Activated CD4-positive, alpha-beta T cell treated with anti-CD3 and anti-CD28 coated beads, Interleukin-10, Interleukin-2, amounts not matched to agents 100 ng/mL and 50 ng/mL, durations not matched to agents 16 hours and 8 hours (primary cell): ENCODE results near the gene ZNF444.

Experiments used
- DNase-seq: peaks from one replicate; pipeline ENCODE4 v3.0.0-alpha.2; 2020

Gene ZNF444

DNA sequence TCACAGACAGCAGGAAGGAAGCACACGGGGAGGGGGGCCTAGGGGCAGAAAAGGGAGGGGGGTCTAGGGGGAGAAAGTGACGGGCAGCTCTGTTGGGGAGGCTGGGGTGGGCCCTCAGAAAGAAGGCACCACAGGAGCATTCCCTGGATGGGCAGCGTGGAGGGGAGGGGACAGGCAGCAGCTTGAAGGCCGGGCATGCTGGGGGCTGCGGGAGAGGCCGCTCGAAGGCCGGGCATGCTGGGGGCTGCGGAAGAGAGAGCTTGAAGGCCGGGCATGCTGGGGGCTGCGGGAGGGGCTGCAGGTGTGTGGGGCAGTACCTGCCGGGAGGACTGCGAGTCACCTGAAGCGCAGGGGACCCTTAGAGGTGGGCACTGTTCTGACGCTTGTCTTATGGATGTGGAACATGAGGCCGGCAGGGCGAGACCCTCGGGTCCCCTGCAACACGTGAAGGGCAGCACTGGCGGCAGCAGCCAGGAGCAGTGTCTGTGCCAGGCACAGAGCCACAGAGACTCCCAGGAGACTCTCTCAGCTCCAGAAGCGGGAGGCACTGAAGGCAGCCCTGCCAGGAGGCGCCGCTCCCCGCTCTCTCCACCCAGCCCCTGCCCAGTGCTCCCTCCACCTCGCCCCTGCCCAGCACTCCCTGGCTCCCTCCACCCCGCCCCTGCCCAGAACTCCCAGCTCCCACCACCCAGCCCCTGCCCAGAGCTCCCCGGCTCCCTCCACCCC, 33.3 kb upstream of the ZNF444 start:
- DNase-seq: no peak

DNA sequence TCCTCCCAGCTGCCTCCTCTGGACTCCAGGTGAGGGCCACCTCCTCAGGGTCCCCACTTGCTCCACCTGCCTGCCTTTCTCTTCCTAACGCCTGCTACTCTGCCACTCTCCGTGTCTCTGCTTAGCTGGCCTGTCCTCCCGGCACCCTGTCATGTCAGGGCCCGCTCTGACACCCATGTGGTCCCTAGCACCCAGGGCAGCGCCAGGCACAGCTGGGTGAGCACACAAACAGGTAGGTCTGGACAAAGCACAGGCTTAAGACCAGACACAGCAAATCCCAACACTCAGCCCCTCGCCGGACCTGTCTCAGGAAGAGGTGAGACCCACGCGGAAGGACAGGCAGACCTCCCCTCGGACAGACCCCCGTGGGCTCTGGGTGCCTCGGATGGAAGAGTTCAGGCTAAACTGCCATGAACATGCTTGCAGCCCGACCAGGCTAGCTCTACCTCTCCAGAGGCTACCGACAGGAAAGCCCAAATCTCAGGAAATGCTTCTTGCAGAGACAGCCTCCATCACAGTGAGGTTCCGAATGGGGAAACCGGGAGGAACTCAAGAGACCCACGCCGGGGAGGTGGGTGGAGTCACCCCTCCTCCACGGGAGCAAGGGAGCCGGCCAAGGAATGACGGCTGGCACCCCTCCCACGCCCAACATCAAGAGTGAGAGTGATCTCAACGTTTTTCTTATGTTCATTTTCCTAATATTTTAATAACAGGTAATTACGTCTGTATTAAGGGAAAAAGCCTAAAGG, 32.5 kb upstream of the ZNF444 start:
- DNase-seq: no peak

DNA sequence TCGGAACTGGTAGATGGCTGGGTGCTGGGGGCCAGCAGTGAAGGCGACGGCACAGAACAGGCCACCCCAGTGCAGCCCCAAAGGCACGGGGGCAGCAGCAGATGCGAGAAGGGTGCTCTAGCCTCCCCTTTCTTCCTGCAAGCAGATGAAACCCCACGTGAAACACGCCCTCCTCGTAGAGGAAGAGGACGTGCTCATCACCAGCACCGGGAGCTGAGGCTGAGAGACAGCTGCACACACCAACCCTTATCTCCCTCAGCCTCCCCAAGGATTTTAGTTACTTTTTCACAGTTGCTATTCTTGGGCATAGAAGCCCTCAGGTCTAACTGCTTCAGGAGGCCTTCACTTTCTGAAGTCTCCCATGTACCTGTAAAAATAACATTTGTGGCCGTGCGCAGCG, 31.9 kb upstream of the ZNF444 start:
- no peak for DNase-seq

DNA sequence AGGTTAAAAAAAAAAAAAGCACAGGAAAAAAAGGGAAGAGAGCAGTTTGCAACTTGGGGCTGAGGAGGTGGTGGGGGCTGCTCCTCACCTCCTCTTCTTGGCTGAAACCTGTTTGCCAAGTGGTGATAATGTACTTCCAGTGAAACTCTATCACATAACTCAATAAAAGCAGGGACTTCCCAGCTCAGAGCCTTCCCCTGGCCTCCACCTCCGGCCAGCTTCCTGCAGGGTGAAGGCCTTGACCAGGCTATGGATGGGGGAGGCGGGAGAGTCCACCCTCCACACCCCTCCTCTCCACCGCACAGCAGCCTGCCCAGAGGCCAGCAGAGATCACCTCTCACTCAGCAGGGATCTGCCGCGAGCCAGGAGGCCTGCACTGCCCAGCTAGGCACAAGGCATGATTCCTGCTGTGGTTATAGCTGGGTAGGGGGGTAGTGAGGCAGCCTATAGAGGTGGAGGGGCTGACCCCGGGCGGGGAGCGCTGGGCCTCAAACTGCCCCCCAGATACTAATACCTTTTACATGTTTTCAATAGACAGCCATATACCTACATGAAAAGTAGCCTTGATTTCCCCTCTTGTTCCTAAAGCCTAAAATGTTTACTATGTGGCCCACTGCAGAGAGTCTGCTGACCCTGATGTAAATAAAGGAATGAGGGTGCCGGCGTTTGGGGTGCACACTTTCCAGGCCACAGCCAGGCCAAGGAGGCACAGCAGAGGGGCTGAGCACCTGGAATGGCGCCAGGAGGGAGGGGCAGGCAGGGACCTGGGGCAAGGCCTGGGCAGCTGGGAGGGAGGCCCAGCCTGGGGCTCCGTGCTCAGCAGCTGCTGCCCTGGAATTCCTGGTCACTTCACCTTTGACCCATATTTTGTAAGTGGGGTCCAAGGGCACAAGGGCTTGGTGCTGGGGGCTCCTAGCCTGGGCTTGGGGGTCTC, 30.3 kb upstream of the ZNF444 start:
- DNase-seq: no peak

DNA sequence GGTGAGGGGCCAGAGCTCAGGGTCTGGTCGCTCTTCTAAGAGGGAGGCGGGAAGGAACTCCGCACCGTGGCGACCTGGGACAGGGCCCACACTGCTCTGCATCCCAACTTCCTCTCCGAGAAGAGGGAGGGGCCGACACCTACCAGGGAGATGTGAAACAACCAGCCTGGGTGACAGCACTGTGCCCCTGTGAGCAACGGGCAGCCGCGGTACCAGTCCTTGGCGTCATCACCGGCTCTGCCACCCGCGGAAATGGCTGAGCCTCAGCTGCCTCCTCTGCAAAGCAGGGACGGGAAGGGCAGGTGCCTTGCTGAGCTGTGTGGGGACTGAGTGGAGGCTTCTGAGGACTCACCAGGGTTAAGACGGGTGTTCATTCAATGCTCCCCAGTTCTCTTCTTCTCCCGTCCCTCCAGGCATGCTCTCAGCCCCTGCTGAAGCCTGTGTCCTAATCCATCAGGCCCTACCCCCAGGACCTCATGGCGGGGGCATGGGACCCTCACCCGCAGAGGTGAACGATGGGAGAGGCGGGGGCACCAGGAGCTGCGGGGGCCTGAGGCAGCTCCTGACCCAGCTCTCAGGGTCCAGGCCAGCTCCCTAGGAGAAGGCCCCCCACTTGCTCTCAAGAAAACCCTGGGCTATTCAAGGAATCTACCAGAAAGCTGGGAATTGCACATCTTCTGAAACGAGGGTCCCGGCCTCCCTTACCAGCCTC, 29.3 kb upstream of the ZNF444 start:
- DNase-seq: peak; percentile 70

DNA sequence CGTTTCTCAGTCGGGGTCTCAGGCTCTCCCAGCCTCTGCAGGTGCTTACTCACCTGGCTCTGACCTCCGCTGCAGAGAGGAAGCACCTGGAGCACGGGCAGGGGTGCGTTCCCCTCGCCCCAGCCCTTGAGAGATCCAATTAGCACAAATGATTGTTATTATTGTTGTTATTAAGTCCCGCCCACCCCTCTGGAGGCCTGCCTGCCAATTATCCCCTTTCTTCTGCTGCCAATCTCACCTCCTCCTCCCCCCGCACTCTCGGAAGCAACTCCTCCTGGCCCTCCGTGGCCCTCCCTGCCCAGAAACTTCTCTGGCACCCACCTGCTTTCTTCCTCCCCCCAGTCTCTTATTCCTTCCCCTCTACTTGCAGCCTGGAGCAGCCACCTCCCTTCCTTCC, 28.8 kb upstream of the ZNF444 start:
- DNase-seq: no peak

DNA sequence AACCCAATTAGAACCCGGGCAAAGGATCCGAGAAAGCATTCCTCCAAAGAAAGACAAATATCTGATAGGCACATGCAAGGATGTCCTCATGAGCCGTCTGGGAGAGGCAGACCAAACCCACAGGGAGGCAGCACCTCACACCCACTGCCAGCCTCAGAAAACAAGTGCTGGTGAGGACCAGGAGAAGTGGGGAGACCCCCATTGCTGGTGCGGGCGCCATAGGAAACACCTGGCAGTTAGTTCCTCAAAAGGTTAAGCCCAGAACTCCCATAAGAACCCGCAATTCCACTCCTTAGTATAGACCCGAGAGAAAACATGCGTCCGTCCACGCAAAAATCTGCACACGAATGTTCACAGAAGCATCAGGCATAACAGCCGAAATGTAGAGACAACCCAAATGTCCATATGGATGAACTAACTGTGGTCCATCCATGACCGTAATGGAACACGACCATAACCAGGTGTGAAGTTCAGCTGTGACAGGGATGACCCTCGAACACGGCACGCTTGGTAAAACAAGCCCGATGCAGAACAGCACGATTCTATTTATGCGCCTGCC, 27.9 kb upstream of the ZNF444 start:
- no peak for DNase-seq

DNA sequence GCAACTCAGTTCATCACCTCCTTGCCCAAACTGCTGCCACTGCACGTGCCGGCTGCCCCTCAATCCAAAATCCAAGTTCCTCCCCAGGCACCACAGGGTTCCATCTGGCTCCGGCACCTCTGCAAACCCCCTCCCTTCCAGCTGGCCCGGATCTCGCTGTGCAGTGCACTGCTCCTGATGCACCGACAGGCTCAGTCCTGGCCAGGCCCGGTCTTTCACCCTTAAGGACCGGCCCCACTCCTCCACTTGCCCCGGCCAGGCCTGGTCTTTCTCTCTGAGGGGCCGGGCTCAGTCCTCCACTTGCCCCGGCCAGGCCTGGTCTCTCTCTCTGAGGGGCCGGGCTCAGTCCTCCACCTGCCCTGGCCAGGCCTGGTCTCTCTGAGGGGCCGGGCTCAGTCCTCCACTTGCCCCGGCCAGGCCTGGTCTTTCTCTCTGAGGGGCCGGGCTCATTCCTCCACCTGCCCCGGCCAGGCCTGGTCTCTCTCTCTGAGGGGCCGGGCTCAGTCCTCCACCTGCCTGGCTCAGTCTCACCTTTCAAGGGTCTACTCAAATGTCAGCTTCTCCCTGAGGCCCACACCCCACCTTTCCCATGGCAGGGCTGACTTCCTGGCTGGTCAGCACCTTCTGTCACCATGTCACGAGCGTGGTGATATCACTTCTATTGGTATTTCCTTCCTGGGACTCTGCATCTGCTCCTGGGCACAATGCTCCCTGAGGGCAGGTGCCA, 26.9 kb upstream of the ZNF444 start:
- DNase-seq: no peak

DNA sequence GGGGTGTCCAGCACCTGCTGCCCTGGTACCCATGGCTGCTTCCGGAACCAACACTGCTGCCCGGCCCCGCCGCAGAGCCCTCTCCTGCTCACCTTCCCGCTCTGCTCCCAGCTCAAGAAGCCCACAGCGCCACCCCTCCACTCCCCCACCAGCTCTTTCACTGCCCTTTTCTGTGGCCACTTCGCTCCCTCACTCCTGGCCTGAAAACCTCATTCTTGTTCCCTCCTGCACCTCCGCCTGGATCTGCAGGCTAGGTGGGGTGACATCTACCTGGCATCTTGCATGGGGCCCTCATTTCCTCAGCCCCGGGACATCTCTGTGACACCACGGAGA, 26.3 kb upstream of the ZNF444 start:
- DNase-seq: no peak

DNA sequence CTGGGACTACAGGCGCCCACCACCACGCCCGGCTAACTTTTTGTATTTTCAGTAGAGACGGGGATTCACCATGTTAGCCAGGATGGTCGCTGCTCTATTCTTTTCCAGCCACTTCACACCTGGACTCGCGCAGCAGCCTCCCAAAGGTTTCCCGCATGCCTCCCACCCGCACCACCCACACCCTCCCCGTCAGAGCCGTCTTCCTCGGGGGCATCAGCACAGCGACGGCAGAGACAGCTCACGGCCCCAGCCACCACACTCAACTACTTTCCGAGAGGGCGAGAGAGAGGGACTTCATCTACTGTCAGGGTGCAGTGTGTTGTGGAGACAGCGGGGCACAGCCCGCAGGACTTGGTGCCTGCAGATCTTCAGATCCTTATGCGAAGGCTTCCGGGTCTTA, 25.6 kb upstream of the ZNF444 start:
- DNase-seq: no peak

DNA sequence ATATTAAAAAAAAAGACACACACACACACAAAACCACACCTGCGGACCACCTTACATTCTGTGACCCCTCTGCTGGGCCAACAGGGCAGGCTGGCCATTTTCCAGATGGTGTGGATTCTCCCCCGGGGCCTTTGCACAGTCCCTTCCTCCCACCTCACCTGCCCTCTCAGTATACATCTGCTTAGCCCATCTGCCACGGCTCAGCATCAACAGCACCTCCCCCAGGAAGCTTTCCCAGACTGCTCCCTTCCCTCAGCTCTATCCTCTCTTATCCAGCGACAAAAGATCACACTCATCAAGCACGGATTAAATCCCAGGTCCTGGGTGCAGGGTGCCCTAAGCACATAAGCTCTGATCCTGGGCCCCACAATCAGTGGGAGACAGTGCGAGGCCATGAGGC, 24.5 kb upstream of the ZNF444 start:
- no peak for DNase-seq

DNA sequence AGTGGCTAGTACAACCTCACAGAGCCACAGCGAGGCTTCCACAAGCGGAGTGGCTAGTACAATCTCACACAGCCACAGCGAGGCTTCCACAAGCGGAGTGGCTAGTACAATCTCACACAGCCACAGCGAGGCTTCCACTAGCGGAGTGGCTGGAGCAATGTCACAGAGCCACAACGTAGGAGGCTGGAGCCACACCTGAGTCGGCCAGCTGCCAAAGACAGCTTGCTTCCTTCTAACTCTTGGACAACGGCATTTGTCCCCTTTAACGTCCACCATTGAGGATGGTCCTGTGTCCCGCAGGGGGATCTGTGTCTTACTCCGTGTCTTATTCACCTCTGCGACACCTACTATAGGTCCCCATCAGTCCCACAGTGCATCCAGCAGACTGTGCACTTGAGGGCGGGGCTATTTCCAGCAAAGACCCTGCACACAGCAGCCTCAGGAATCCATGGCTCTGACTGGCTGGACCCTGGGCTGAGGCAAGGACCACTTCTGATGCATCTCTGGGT, 23.7 kb upstream of the ZNF444 start:
- DNase-seq: no peak

DNA sequence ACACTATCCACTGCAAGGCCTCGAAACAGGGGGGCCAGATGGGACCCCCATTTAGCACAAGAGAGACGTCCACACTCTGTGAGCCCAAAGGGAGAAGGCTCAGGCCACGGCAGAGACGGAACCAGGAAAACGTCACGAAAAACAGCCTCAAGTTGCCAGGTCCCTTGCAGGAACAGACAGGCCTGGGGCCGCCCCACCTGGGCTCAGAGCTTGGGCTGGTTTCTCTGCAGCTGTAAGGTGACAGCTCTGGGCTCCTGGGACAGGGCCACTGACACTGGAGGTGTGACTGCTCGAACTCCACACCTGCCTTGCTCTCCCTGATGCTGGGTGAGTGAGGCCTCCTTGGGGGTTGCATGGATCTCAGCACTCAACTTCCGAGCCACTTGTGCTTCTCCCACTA, 23.2 kb upstream of the ZNF444 start:
- no peak for DNase-seq

DNA sequence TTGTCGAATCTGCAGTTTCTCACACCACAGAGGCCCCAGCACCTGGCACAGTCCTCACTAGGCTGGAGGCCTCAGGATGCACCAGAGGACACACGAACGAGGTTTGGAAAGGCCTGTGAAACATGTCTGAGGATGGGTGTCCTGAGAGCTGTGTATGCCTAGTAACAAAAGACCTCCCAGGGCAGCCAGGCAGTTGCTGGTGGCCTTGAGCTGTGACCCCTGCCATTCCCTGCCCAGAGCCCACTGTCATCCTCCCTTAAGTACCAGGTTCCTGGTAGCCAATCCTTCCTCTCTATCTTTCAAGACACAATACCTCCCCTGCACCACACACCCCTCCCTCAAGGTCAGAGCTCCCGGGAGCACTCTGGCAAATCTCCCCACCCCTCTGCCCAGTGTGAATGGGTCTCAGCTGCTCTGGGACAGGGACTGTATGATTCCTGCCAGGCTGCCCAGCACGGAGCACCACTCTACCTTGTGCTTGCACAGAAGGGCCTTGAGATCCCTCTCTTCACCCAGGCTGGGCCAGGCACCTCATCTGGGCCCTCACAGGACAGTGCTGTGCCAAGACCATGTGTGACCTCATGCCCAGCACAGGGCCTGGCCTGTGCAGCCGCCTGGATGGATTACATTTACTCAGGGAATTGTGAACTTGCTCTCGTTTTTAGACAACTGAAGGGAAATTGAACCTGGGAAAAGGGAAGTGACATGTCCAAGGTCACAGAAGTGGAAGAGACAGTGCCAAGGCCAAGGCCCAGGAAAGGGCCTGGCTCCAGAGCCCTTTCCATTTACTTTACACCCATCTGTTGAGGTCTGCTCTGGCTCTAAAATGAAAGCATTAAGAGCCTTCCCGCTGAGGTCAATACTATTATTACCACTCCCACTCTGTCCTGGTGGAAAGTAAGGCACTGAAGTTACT, 22.2 kb upstream of the ZNF444 start:
- DNase-seq: no peak

DNA sequence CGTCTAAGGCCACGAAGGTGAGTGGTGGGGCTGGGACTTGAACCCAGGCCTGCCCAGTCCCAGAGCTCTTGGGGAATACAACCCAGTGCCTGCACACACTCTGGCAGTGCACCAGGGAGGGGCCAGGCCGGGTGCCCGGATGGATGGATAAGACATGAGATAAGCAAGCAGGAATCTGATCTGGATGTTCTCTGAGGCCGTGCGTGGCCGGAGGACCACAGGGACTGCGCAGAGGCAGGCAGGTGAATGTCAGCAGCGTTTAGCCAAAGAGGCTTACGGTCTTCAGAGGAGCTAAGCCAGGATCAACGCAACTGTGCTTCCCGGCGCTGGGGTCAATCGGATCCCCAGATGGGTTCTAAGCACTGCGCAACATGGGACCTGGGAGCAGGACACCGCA, 21.5 kb upstream of the ZNF444 start:
- no peak for DNase-seq

DNA sequence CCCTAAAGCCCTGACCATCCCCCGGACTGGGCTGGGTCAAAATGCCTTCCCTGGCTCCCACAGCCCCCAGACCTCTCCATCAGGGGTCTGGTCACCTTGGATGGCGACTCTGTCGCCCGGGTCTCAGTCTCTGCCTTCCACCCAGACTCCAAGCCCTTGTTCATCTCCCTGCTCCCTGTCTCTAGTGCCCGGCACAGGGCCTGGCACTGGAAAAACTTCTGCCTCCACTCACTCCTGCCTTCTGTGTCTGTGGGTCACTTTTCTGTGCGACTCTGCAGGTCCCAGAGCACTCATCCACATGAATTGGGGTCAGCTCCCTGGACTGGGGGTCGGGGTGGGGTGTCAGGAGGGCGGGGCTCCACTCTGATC, 21.1 kb upstream of the ZNF444 start:
- DNase-seq: no peak

DNA sequence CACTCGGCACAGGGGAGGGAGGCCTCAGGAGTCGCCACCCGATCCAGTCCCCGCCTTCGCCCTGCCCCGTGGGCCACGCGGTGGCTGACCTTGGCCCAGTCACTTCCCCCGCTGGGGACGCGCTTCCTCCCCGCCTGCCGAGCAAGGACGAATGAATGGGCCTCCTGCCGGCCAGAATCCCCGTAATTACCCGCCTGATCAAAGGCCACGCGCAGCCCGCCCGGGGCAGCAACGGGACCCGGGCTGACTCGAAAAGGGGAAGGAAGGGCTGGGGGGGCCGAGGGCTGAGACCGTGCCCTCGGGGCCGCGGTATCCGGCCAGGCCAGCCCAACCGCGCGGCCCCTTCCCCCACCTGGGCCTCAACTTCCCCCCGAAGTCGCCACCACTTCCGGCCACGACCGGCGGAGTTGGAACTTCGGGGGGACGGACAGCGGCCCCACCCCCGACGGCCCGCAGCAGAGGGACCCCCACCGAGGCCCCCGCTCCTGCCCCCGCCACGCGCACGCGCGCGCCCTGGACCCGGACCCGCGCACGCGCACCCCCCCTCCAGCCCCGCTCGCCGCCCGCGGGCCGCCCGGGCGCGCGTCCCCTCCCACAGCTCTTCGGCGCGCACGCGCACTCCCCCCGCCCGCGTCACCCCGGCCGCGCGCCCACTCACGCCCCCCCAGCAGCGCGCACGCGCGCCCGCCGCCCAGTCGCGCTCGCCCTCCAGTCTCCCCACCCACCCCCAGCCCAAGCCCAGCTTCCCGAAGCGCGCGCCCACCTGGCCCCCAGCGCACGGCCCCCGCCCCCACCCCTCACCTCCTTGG, 20.5 kb upstream of the ZNF444 start:
- DNase-seq: peak; percentile 88

DNA sequence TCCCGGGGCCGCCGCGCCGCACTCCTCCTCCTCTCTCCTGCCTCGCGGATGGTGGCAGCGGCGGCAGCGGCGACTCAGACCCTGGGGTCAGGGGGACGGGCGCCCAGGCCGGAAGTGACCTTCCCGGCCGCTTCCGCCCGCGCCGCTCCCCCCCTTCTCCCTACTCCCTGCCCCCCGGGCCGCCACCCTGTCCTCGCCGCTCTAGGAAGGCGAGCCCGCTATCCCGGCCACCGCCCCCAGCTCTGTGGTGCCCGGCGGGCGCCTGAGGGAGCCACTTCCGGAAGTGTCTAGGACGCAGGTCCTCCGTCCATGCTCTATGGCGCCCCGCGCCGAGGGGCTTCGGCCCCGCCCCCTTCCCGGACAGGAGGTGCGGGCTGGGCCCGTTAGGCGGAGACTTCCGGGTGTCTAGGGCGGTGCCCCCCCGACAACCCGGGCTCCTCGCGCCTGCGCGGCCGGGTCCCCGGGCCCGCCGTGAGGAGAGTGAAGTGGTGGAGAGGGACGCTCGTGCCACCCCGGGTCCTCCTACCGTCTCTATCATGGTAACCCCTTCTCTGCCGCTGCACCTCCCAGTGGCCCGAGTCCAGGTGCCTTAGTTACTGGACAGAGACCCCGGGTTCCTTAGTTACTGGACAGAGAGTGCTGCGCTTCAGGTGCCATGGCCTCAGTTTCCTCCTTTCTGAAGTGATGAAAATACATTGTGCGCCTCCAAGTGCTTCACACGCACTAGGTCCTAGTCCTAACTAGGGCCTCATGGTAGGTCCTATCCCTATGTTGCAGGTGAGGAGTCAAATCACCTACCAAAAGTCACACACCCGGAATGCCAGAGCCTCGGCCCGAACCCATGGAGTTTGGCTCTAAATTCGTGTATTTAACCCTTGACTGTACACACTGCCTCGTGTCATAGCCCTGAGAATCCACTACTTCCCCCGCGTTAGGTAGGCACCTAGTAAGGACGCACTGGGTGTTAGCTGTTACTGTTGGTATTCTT, 19.6 kb upstream of the ZNF444 start, which contains the start of gene ZNF787:
Gene ZNF787, minus strand, starts transcription at position 116 of the 988 bp plus-strand sequence. CDS start 18,078 bp downstream, outside the sequence.
- DNase-seq: peak; percentile 98
